NCI-H187 treated with DMSO at 0.1 percent for 48 hours (cell line): ENCODE data around the gene AOC1.
A peak's percentile ranks its signal among the peaks of the same experiment; 100 is the strongest.

Experiments used
- DNase-seq: peaks from one replicate; lab custom pipeline; 2025; lab: John Stamatoyannopoulos, UW

Gene AOC1

GRCh38 chr7:150858236-150859197, 6.2 kb downstream of the AOC1 start:
- DNase-seq: no peak

- no peak for DNase-seq
Observed at GRCh38 chr7:150860291-150860977, 8.1 kb downstream of the AOC1 start.

DNA sequence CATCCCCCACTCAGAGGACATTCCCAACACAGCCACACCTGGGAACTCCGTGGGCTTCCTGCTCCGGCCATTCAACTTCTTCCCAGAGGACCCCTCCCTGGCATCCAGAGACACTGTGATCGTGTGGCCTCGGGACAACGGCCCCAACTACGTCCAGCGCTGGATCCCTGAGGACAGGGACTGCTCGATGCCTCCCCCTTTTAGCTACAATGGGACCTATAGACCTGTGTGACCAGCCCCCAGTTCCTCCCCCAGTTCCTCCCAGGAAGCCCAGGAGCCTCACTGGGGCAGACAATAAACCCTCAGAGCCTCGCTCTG, 8.6 kb downstream of the AOC1 start:
- DNase-seq: no peak

DNA sequence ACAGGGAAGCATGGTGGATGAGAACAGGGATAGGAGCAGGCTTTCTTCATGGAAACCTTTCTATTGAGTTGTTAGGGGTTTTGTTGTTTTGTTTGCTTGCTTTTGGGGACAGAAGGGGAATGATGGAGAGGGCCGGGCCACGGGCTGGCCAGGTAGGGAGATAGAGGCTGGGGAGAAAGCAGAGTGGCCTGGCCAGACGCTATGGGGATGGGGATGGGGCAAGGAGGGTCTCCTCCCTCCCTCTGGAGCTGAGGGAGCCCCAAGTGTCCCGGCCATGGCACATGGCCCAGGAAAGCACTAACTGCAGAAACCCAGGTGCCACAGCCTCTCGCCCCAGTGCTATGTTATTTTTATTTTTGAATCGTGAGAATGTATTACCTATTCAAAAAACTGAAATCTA, 10.0 kb downstream of the AOC1 start:
- DNase-seq: no peak

- no peak for DNase-seq
Observed at GRCh38 chr7:150863946-150864345, 11.6 kb downstream of the AOC1 start.

- no peak for DNase-seq
Observed at GRCh38 chr7:150866932-150867564, 14.7 kb downstream of the AOC1 start.

DNA sequence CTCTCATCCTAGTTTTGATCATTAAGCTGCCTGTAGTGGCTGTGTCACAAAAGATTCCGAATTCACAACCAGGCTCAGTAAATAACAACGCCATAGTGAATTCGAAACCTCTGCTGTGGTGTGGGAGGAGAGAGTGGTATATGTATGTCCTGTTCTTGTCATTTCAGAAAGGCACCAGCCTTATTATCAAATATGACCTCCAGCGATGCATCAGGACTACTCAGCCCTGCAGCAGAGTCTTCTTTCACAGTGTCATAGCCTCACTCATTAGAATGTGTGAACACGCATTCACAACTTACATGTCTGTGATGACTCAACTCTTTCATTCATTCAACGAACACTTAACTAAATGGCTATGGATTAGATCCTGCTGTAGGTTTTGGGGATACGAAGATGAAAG, 15.3 kb downstream of the AOC1 start:
- DNase-seq: no peak

- no peak for DNase-seq
Observed at GRCh38 chr7:150869467-150869866, 17.1 kb downstream of the AOC1 start.

- DNase-seq: no peak
Observed at GRCh38 chr7:150871601-150872000, 19.3 kb downstream of the AOC1 start.

- no peak for DNase-seq
Observed at GRCh38 chr7:150874401-150875198, 22.3 kb downstream of the AOC1 start.

DNA sequence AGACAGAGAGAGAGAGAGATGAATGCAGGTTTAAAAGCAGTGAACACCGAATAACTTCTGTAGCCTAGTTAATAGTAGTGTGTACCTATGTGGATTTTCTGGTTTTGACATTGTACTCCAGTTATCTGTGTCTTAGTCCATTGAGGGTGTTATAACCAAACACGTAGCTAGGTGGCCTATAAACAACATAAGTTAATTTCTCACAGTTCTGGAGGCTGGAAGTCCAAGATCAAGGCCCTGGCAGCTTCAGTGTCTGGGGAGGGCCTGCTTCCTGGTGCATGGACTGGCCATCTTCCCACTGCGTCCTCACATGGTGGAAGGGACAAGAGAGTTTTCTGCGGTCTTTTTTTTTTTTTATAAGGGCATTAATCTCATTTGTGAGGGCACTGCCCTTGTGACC, 23.5 kb downstream of the AOC1 start:
- DNase-seq: no peak

GRCh38 chr7:150876817-150877526, 24.7 kb downstream of the AOC1 start:
- peak; percentile 74 for DNase-seq

- no peak for DNase-seq
Observed at GRCh38 chr7:150877536-150877935, 25.2 kb downstream of the AOC1 start.

DNA sequence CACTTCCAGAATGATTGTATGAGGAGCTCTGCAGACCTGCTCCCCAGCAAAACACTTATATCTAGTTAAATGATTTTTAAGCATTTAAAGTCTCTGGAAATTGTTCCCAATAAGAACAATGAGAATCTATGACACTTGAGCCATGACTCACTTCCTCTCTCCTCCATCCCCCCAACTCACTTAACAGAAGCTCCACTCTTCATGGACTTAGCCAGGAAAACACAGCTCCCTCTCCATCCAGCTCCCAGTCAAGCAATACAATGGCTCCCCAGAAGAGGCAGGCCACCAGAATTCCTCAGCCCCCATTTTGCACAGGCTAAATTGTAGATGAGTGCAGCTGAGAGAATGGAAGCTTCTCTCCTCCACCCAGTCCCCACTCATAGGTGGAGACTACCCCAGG, 27.0 kb downstream of the AOC1 start:
- no peak for DNase-seq

DNA sequence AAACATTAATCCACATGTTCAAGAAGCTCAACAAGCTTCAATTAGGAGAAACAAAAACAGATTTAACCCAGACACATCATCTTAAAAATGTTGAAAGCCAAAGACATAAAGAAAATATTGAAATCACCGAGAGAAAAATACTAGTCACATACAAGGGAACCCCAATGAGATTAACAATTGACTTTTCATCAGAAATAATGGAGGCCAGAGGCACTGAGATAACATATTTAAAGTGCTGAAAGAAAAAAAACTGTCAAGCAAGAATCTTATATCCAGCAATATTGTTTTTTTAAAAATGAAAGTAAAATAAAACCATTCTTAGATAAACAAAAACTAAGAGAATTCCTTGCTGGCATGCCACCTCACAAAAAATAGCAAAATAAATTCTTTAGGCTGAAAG, 28.9 kb downstream of the AOC1 start:
- no peak for DNase-seq

DNA sequence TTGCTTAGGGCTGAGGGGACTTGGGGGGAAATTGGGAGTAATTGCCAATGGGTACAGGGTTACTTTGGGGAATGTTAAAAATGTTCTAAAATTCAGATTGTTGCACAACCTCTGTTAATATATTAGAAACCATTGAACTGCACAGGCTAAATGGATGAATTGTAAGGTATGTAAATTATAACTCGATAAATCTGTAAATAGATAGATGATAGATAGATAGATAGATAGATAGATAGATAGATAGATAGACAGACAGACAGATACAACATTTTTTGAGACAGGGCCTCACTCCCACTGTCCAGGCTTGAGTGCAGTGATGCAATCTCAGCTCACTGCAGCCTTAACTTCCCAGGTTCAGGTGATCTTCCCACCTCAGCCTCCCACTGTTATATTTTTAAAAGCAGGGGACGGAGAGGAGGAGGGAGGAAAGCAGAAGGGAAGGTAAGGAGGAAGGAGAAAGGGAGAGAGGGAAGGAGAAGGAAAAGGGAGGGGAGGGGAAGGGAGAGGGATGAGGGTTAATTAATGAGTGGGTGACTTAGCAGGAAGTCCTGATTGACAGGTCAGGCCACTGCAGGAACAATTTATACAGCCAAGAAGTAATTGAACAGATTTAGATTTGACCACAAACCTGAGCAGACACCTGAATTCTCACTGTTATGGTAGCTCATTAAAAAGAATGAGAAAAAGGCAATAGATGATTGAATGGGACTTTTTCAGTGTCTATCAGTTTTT, 38.7 kb downstream of the AOC1 start:
- DNase-seq: no peak

GRCh38 chr7:150891740-150892139, 39.4 kb downstream of the AOC1 start:
- no peak for DNase-seq

DNA sequence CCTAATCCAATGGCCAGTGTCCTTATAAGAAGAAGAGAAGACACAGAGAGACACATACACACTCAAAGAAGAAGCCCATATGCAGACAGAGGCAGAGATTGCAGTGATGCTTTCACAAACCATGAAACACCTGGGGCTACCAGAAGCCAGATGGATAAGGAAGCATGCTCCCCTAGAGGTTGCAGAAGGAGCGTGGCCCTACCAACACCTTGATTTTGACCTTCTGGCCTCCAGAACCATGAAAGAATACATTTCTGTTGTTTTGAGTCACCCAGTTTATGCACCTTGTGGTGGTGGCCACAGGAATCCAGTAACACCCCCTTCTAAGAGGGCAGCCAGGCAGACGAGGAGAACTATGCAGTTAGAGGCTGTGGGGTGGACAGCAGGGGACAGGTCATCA, 43.5 kb downstream of the AOC1 start:
- DNase-seq: no peak

DNA sequence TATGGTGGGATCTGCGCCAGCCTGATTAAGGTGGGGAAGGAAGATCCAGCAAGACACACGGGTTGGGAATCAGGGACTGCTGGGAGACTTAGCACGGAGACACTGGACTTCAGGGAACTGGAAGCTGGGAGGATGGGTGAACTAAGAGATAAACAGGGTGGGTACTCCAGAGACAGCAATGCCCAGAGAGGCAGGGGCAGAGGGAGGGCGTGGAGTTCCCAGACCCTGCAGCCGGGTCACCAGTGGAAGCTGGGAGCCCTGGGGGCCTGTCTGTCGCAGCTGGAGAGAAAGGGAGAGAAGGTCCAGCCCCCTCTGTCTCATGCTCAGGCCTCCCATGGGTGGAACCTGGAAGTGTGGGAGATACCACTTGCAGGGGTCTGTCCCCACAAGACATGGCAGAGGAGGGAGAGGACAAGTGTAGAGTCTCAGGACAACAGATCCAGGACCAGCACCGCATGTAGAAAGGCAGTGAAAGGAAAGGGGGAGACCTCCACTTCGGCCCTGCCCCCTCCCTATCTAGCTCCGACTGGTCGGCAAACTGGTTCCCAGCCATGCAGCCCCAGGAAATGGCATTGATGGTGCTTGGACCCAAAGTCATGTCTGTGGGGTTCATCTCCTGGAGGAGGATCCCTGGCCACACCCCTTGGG, 44.4 kb downstream of the AOC1 start:
- DNase-seq: no peak
